HepG2 (cell line): ENCODE data around the gene TNFAIP2. TPM values are rescaled to one million over a fixed set of nuclear protein-coding genes. Genes with fewer than 3 reads are reported as not detected.

Experiments
- ARID2 ChIP-seq: sonication (generic); formaldehyde crosslinking; IDR thresholded peaks from 2 replicates; pipeline ENCODE4 v1.8.1; 2022; ENCODE audit warnings: mild to moderate bottlenecking, missing genetic modification reagents, borderline replicate concordance
- ARNTL ChIP-seq: sonication (generic); formaldehyde crosslinking; IDR thresholded peaks from 2 replicates; pipeline ENCODE4 v1.4.0; 2020; ENCODE audit warnings: mild to moderate bottlenecking, missing genetic modification reagents
- FOXA1 ChIP-seq, 2 experiments: fragments of 450-650 bp in 1 of 2; sonication (generic) in 1 of 2; formaldehyde crosslinking in 1 of 2; IDR thresholded peaks; 2 replicates each; pipeline versions ENCODE4 v1.4.0 to v1.6.1; 2016 to 2020; ENCODE audit warnings: missing genetic modification reagents in 1 of 2
- GABPA ChIP-seq, 2 experiments: IDR thresholded peaks; 2 replicates each; pipeline ENCODE4 v1.6.1; 2011 to 2016; ENCODE audit warnings: low read depth in 2 of 2, low read length in 1 of 2, missing biosample characterization in 1 of 2, missing genetic modification characterization in 1 of 2
- HNRNPL ChIP-seq: fragments of 200-400 bp; formaldehyde crosslinking; IDR thresholded peaks from 2 replicates; pipeline ENCODE4 v1.6.1; 2017; ENCODE audit warnings: mild to moderate bottlenecking, low read depth, low read length
- HNRNPLL ChIP-seq: fragments of 200-400 bp; formaldehyde crosslinking; IDR thresholded peaks from 2 replicates; pipeline ENCODE4 v1.6.1; 2017; ENCODE audit warnings: mild to moderate bottlenecking, low read depth, low read length; ENCODE audit not compliant: poor library complexity, severe bottlenecking
- IKZF1 ChIP-seq: fragments of 450-650 bp; IDR thresholded peaks from 2 replicates; pipeline ENCODE4 v1.7.1; 2016
- MYC ChIP-seq: sonication (generic); formaldehyde crosslinking; IDR thresholded peaks from 2 replicates; pipeline ENCODE4 v1.9.0; 2021; ENCODE audit warnings: missing genetic modification reagents, borderline replicate concordance
- POGZ ChIP-seq: sonication (generic); formaldehyde crosslinking; IDR thresholded peaks from 2 replicates; pipeline ENCODE4 v1.4.0; 2020; ENCODE audit warnings: mild to moderate bottlenecking, missing genetic modification reagents
- RXRA ChIP-seq: sonication (generic); formaldehyde crosslinking; IDR thresholded peaks from 2 replicates; pipeline ENCODE4 v1.5.1; 2020; ENCODE audit warnings: missing genetic modification reagents
- ZNF510 ChIP-seq: sonication (generic); formaldehyde crosslinking; IDR thresholded peaks from 2 replicates; pipeline ENCODE4 v1.4.0; 2020; ENCODE audit warnings: low read depth, mild to moderate bottlenecking, missing genetic modification reagents
- ZNF777 ChIP-seq: sonication (generic); formaldehyde crosslinking; IDR thresholded peaks from 2 replicates; pipeline ENCODE4 v1.4.0; 2020; ENCODE audit warnings: missing genetic modification reagents
- ZNF816 ChIP-seq: sonication (generic); formaldehyde crosslinking; IDR thresholded peaks from 2 replicates; pipeline ENCODE4 v1.8.0; 2022; ENCODE audit warnings: missing genetic modification reagents, mild to moderate bottlenecking, borderline replicate concordance
- ZNF83 ChIP-seq: sonication (generic); formaldehyde crosslinking; IDR thresholded peaks from 2 replicates; pipeline ENCODE4 v1.4.0; 2020; ENCODE audit warnings: missing genetic modification reagents, mild to moderate bottlenecking, borderline replicate concordance
- polyA plus RNA-seq, 8 experiments: library from polyadenylated mRNA; depleted of rRNA in 3 of 8; stranded (reverse) in 7 of 8; unstranded in 1 of 8; fragments of >200 nt; fragmentation: Illumina TruSeq in 4 of 8; extraction: Trizol in 4 of 8; gene quantifications; 2 replicates each; pipeline versions ENCODE4 v1.2.1 to v1.2.3, GENCODE V29; 2011 to 2016; ENCODE audit warnings: low read depth in 4 of 8, missing spikeins in 1 of 8, mixed read lengths in 1 of 8; ENCODE audit not compliant: insufficient read depth in 1 of 8
- total RNA-seq, 5 experiments: library from RNA; depleted of rRNA; stranded (reverse); fragments of >200 nt; fragmentation: Illumina TruSeq; extraction: Trizol; gene quantifications; 2 replicates each; pipeline ENCODE4 v1.2.3, GENCODE V29; 2016; ENCODE audit warnings: low read depth in 1 of 5
- TF ChIP-seq, protein P1 (sequence below): IDR thresholded peaks from 2 replicates; pipeline ENCODE4 v1.6.1; 2016; ENCODE audit warnings: missing compliant biosample characterization, missing genetic modification reagents, borderline replicate concordance
- TF ChIP-seq, protein P2 (sequence below): sonication (generic); formaldehyde crosslinking; IDR thresholded peaks from 2 replicates; pipeline ENCODE4 v1.4.0; 2020; ENCODE audit warnings: missing genetic modification reagents
- TF ChIP-seq, protein P3 (sequence below): sonication (generic); formaldehyde crosslinking; IDR thresholded peaks from 2 replicates; pipeline ENCODE4 v1.4.0; 2020; ENCODE audit warnings: missing genetic modification reagents, borderline replicate concordance
- TF ChIP-seq, protein P4 (sequence below): sonication (generic); formaldehyde crosslinking; IDR thresholded peaks from 2 replicates; pipeline ENCODE4 v1.4.0; 2020; ENCODE audit warnings: mild to moderate bottlenecking, missing genetic modification reagents
- TF ChIP-seq, protein P5 (sequence below): sonication (generic); formaldehyde crosslinking; IDR thresholded peaks from 2 replicates; pipeline ENCODE4 v1.5.0; 2020; ENCODE audit warnings: missing genetic modification reagents, mild to moderate bottlenecking, borderline replicate concordance
- TF ChIP-seq, protein P6 (sequence below): sonication (generic); formaldehyde crosslinking; IDR thresholded peaks from 2 replicates; pipeline ENCODE4 v1.5.0; 2020; ENCODE audit warnings: missing genetic modification reagents, mild to moderate bottlenecking, borderline replicate concordance

The TNFAIP2 gene
- total and polyA plus RNA-seq, 2 of the 13 experiments (the other 11 are each of a cell fraction or from before 2014, with no cell fraction given) = 0.46 to 1.5 TPM

DNA sequence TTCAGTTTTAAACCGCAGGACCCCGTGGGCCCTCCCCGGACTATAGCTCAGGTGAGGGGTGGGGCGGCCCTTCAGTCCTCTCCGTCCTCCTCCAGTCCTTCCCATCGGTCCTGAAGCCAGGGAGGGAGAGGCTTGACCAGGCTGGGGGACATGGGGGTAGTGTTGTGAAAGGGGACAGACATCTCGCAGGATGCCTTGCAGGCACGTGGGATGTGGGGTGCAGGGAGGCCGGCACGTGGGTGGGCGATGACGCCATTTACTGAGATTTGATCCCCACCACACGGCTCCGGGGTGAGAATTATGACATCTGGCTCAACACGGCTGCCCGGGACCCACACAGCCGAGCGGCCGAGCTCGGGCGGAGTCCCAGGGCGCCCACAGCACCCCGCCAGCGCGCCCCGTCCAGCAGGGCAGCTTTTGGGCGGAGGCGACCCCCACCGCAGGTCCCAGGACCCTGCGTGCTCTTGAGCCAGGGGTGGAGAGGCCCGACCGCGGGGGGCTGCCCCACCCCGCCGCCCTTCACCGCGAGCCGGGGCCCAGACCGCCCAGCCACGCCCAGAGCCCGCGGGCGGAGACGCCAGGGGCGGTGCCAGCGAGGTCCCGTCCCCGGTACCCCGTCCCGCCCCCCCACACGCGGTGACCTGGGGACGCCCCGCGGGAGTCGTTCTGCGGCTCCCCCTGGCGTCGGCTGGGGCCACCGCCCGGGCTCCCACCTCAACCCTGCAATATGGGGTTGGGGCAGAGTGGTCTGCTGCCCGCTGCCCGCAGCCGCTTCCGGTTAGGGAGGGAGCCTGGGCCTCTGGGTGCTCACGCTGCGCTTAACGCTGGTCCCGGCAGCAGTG is 32.0 kb upstream of the TNFAIP2 start (continued):
- TF ChIP-seq, protein P1, sequence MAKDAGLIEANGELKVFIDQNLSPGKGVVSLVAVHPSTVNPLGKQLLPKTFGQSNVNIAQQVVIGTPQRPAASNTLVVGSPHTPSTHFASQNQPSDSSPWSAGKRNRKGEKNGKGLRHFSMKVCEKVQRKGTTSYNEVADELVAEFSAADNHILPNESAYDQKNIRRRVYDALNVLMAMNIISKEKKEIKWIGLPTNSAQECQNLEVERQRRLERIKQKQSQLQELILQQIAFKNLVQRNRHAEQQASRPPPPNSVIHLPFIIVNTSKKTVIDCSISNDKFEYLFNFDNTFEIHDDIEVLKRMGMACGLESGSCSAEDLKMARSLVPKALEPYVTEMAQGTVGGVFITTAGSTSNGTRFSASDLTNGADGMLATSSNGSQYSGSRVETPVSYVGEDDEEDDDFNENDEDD (CRISPR knock-in tag) = no peak
- TF ChIP-seq ZNF510 (CRISPR knock-in tag) = no peak
- TF ChIP-seq RXRA (CRISPR knock-in tag) = peak; percentile 55; the same call in 1 of the 2 replicates
- TF ChIP-seq, protein P2, sequence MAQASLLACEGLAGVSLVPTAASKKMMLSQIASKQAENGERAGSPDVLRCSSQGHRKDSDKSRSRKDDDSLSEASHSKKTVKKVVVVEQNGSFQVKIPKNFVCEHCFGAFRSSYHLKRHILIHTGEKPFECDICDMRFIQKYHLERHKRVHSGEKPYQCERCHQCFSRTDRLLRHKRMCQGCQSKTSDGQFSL (CRISPR knock-in tag) = peak; percentile 87
- TF ChIP-seq, protein P3, sequence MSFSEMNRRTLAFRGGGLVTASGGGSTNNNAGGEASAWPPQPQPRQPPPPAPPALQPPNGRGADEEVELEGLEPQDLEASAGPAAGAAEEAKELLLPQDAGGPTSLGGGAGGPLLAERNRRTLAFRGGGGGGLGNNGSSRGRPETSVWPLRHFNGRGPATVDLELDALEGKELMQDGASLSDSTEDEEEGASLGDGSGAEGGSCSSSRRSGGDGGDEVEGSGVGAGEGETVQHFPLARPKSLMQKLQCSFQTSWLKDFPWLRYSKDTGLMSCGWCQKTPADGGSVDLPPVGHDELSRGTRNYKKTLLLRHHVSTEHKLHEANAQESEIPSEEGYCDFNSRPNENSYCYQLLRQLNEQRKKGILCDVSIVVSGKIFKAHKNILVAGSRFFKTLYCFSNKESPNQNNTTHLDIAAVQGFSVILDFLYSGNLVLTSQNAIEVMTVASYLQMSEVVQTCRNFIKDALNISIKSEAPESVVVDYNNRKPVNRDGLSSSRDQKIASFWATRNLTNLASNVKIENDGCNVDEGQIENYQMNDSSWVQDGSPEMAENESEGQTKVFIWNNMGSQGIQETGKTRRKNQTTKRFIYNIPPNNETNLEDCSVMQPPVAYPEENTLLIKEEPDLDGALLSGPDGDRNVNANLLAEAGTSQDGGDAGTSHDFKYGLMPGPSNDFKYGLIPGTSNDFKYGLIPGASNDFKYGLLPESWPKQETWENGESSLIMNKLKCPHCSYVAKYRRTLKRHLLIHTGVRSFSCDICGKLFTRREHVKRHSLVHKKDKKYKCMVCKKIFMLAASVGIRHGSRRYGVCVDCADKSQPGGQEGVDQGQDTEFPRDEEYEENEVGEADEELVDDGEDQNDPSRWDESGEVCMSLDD (CRISPR knock-in tag) = 0 out of 2 replicates have a peak, but pooled peaks have one; percentile 14
- TF ChIP-seq ZNF83 (CRISPR knock-in tag) = 0 out of 2 replicates have a peak, but pooled peaks have one; percentile 16
- no peak for TF ChIP-seq ARID2
- TF ChIP-seq HNRNPL = peak; percentile 76; the same call in 1 of the 2 replicates
- 0 out of 2 replicates have a peak, but pooled peaks have one; percentile 32 for TF ChIP-seq ZNF777 (CRISPR knock-in tag)
- TF ChIP-seq, protein P4, sequence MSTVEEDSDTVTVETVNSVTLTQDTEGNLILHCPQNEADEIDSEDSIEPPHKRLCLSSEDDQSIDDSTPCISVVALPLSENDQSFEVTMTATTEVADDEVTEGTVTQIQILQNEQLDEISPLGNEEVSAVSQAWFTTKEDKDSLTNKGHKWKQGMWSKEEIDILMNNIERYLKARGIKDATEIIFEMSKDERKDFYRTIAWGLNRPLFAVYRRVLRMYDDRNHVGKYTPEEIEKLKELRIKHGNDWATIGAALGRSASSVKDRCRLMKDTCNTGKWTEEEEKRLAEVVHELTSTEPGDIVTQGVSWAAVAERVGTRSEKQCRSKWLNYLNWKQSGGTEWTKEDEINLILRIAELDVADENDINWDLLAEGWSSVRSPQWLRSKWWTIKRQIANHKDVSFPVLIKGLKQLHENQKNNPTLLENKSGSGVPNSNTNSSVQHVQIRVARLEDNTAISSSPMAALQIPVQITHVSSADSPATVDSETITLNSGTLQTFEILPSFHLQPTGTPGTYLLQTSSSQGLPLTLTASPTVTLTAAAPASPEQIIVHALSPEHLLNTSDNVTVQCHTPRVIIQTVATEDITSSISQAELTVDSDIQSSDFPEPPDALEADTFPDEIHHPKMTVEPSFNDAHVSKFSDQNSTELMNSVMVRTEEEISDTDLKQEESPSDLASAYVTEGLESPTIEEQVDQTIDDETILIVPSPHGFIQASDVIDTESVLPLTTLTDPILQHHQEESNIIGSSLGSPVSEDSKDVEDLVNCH (CRISPR knock-in tag) = no peak
- TF ChIP-seq HNRNPLL = peak; percentile 42
- TF ChIP-seq IKZF1 = no peak
- no peak for TF ChIP-seq ARNTL
- peak; percentile 5; the same call in 1 of the 2 replicates for TF ChIP-seq MYC (CRISPR knock-in tag)
- TF ChIP-seq FOXA1 (IDR thresholded peaks at IDR 0.05) = no peak
- TF ChIP-seq FOXA1 (CRISPR knock-in tag; IDR thresholded peaks at IDR 0.05) = no peak
- no peak for TF ChIP-seq ZNF816 (CRISPR knock-in tag)
- TF ChIP-seq, protein P5, sequence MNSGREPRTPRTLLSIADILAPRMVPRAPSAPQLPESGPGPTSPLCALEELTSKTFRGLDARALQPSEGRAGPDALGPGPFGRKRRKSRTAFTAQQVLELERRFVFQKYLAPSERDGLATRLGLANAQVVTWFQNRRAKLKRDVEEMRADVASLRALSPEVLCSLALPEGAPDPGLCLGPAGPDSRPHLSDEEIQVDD (CRISPR knock-in tag) = no peak
- TF ChIP-seq, protein P6, sequence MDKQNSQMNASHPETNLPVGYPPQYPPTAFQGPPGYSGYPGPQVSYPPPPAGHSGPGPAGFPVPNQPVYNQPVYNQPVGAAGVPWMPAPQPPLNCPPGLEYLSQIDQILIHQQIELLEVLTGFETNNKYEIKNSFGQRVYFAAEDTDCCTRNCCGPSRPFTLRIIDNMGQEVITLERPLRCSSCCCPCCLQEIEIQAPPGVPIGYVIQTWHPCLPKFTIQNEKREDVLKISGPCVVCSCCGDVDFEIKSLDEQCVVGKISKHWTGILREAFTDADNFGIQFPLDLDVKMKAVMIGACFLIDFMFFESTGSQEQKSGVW = no peak
- no peak for TF ChIP-seq GABPA (IDR thresholded peaks at IDR 0.05; ENCODE audit: low read depth, low read length)
- TF ChIP-seq GABPA (CRISPR knock-in tag; IDR thresholded peaks at IDR 0.05; ENCODE audit: low read depth) = peak; percentile 69
- 0 out of 2 replicates have a peak, but pooled peaks have one; percentile 15 for TF ChIP-seq POGZ
